K562 (cell line): ENCODE measurements around the gene ANKRD45. TPM values are rescaled to one million over a fixed set of nuclear protein-coding genes. Genes with fewer than 3 reads are reported as not detected.

Experiments used
- IRF9 ChIP-seq: fragments of 450-650 bp; IDR thresholded peaks from 2 replicates; pipeline ENCODE4 v1.6.1; 2016; ENCODE audit warnings: missing biosample characterization, missing genetic modification characterization
- JUND ChIP-seq, 2 experiments: IDR thresholded peaks; 2 replicates in 1 of 2; 3 replicates in 1 of 2; pipeline ENCODE4 v1.6.1; 2011; ENCODE audit warnings: borderline replicate concordance in 2 of 2, low read depth in 2 of 2, low read length in 2 of 2, improper control_type of control experiment in 1 of 2, missing biosample characterization in 1 of 2, missing genetic modification characterization in 1 of 2, missing genetic modification reagents in 1 of 2
- SMAD1 ChIP-seq: fragments of 150-350 bp; IDR thresholded peaks from 2 replicates; pipeline ENCODE4 v1.6.1; 2014; ENCODE audit warnings: low read length, low read depth; ENCODE audit not compliant: partially characterized antibody
- ZKSCAN8 ChIP-seq: fragments of 200-800 bp; sonication (Bioruptor generic); IDR thresholded peaks from 2 replicates; pipeline ENCODE4 v1.6.1; 2016; ENCODE audit warnings: missing genetic modification characterization, missing compliant biosample characterization
- polyA plus RNA-seq, 8 experiments: library from polyadenylated mRNA; depleted of rRNA in 4 of 8; stranded (reverse) in 5 of 8; unstranded in 3 of 8; fragments of >200 nt; fragmentation: Nextera tagmentation in 2 of 8; fragmentation: Illumina TruSeq in 1 of 8; extraction: Ambion mirVana in 2 of 8; extraction: Trizol in 1 of 8; gene quantifications; 2 replicates each; pipeline versions ENCODE4 v1.2.1 to v1.2.3, GENCODE V29; 2011 to 2014; ENCODE audit warnings: inconsistent platforms in 1 of 8, missing spikeins in 1 of 8
- total RNA-seq, 7 experiments: library from RNA; depleted of rRNA in 6 of 7; stranded (reverse); fragments of >200 nt in 6 of 7; fragmentation: Illumina TruSeq in 2 of 7; extraction: Trizol in 2 of 7; gene quantifications; 2 replicates each; pipeline versions ENCODE4 v1.2.1 to v1.2.3, GENCODE V29; 2011 to 2021; ENCODE audit warnings: low replicate concordance in 1 of 7
- TF ChIP-seq, protein P1 (sequence below), 2 experiments: fragments of 450-650 bp; IDR thresholded peaks; 2 replicates each; pipeline ENCODE4 v1.6.1; 2018; ENCODE audit warnings: mild to moderate bottlenecking in 2 of 2, low read depth in 1 of 2; ENCODE audit not compliant: partially characterized antibody in 2 of 2
- TF ChIP-seq, protein P2 (sequence below): fragments of 450-650 bp; IDR thresholded peaks from 2 replicates; pipeline ENCODE4 v1.7.1; 2018; ENCODE audit warnings: mild to moderate bottlenecking, low read depth; ENCODE audit not compliant: partially characterized antibody

ANKRD45 gene
- total and polyA plus RNA-seq, 9 of the 15 experiments (the other 6 are each of a cell fraction or from before 2014, with no cell fraction given) = 0.10 to 0.30 (median 0.11) TPM; not detected in 2

GRCh38 chr1:173660306-173660705 lies 9.3 kb downstream of the ANKRD45 start (continued):
- TF ChIP-seq, protein P1, sequence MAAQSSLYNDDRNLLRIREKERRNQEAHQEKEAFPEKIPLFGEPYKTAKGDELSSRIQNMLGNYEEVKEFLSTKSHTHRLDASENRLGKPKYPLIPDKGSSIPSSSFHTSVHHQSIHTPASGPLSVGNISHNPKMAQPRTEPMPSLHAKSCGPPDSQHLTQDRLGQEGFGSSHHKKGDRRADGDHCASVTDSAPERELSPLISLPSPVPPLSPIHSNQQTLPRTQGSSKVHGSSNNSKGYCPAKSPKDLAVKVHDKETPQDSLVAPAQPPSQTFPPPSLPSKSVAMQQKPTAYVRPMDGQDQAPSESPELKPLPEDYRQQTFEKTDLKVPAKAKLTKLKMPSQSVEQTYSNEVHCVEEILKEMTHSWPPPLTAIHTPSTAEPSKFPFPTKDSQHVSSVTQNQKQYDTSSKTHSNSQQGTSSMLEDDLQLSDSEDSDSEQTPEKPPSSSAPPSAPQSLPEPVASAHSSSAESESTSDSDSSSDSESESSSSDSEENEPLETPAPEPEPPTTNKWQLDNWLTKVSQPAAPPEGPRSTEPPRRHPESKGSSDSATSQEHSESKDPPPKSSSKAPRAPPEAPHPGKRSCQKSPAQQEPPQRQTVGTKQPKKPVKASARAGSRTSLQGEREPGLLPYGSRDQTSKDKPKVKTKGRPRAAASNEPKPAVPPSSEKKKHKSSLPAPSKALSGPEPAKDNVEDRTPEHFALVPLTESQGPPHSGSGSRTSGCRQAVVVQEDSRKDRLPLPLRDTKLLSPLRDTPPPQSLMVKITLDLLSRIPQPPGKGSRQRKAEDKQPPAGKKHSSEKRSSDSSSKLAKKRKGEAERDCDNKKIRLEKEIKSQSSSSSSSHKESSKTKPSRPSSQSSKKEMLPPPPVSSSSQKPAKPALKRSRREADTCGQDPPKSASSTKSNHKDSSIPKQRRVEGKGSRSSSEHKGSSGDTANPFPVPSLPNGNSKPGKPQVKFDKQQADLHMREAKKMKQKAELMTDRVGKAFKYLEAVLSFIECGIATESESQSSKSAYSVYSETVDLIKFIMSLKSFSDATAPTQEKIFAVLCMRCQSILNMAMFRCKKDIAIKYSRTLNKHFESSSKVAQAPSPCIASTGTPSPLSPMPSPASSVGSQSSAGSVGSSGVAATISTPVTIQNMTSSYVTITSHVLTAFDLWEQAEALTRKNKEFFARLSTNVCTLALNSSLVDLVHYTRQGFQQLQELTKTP (IDR thresholded peaks at IDR 0.05; ENCODE audit: low read depth in 1 of 2, partially characterized antibody in 2 of 2) = no peak
- TF ChIP-seq ZKSCAN8 (no peak), SMAD1 (no peak), IRF9 (tag) (no peak), JUND (IDR thresholded peaks at IDR 0.05; ENCODE audit: borderline replicate concordance, low read depth, low read length) (no peak), JUND (tag; IDR thresholded peaks at IDR 0.05; ENCODE audit: borderline replicate concordance, low read depth, low read length) (no peak)
- TF ChIP-seq, protein P2, sequence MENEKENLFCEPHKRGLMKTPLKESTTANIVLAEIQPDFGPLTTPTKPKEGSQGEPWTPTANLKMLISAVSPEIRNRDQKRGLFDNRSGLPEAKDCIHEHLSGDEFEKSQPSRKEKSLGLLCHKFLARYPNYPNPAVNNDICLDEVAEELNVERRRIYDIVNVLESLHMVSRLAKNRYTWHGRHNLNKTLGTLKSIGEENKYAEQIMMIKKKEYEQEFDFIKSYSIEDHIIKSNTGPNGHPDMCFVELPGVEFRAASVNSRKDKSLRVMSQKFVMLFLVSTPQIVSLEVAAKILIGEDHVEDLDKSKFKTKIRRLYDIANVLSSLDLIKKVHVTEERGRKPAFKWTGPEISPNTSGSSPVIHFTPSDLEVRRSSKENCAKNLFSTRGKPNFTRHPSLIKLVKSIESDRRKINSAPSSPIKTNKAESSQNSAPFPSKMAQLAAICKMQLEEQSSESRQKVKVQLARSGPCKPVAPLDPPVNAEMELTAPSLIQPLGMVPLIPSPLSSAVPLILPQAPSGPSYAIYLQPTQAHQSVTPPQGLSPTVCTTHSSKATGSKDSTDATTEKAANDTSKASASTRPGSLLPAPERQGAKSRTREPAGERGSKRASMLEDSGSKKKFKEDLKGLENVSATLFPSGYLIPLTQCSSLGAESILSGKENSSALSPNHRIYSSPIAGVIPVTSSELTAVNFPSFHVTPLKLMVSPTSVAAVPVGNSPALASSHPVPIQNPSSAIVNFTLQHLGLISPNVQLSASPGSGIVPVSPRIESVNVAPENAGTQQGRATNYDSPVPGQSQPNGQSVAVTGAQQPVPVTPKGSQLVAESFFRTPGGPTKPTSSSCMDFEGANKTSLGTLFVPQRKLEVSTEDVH = no peak
- TF ChIP-seq, all 486 proteins: peak for 0
